CD4-positive, alpha-beta T cell treated with Interferon gamma for 1 hour (primary cell): ENCODE measurements around the gene NKIRAS2.

Source experiments
- DNase-seq: peaks from one replicate; pipeline ENCODE4 v3.0.0-alpha.2; 2020

NKIRAS2 gene

DNA sequence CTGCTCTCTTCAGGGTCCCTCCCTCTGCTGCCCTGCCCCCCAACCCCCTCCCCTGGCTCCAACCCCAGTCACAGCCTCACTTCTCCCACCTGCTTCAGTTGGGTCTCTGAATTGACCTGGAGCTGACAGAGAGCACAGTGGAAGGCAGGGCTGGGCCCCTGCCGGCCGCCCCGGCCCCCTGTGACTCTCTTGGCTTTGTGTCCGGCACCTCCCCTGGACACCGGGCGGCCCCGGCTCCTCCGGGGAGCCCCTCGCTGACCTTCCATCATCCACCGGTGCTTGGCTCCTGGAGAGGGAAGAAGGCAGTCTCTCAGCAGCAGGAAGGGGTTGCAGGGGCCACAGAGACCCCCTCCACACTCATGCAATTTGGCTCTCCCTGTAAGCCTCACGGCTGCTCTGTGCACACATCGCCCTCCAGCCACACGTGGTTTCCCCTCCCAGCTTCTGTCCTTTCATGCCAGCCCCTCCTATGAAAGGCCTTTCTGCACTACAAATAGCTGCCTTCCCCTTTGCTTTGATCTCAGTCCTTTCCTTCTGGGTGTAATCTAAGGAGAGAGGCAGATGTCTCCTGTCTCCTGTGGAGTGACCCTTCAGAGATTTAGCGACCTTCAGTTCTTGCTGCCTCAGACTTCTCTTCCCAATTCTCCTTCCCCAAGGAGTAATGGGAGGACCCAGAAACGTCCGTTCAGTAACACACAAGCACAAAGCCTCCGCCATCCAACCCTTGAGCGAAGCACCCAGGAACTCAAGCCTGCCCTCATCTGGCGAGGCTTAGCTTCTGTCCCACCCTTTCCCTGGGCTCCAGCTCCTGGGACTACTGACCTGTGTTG, 8.3 kb downstream of the NKIRAS2 start:
- DNase-seq: no peak

GRCh38 chr17:42028791-42029127, 8.9 kb downstream of the NKIRAS2 start:
- no peak for DNase-seq

DNA sequence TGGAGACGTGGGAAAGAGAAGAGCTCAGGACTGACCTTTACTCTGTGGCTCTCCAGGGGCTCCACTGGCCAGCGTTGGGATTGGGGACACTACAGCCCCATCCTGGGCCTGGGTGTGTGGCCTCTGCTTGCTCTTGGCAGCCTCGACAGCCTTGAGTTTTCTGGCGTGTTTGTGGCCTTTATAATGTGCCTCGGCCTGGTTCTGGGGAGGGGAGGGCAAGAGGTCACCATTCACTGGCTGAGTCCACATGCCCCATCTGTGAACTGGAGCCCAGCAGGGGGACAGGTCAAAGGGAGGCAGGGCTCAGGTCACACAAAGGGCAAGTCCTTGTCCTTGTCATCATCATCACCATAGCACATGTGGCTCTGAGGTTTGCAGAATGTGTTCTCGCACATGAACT, 11.7 kb downstream of the NKIRAS2 start:
- no peak for DNase-seq

GRCh38 chr17:42034059-42034458, 14.2 kb downstream of the NKIRAS2 start:
- no peak for DNase-seq

- DNase-seq: no peak
These were observed 18.5 kb downstream of the NKIRAS2 start for GRCh38 chr17:42038221-42038973.

GRCh38 chr17:42039794-42040763, 20.2 kb downstream of the NKIRAS2 start:
- DNase-seq: no peak

GRCh38 chr17:42040818-42041217, 20.9 kb downstream of the NKIRAS2 start:
- no peak for DNase-seq

DNA sequence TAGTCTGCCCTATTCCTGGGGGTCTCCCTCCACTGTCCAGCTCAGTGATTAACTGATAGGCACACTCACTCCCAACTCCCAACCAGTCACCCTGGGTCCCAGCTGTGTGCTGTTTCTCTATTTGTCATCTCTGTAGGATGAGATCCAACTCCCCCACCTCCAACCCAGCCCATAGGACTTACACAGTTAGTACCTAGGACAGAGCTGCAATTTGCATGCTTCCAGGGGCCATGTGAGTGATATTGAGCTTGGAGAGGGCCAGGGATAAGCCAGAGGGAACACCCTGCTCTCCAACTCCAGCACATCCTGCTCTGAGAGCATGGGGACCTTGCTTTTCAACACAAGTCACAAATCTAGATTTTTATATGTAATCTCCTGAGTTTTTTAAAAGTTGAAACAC, 21.7 kb downstream of the NKIRAS2 start:
- DNase-seq: no peak

DNA sequence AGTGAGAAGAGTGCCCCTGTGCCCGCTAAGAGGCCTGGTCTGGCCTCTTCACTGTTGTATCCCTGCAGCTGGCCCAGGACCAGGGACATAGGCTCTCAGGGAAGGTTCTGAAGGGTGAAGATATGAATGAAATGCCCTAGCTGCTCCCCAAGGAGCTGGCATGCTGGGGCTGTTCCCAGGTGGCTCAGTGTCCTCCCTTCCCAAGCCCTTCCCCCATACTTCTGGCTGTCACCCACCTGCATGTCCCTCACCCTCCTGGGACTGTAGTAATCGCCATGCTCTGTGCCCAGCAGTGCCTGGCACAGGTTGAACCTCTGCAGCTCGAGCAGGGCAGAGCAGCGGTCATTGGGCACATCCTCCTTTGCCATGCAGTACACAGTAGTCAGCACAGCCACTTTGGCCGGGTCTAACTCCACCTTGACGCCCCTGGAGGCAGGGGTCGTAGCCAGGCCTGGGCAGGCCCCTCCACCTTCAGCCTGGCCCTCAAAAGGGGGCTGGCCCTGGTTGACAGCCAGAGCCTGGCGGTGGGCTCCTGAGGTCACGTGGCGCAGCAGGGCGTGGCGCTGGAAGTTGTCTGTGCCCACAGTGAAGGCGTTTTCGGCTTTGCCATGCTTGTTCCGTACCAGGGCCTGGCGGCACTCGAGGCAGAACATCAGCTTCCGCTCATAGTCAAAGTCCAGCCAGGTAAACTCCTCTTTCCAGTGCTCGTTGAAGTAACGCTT, 22.9 kb downstream of the NKIRAS2 start:
- no peak for DNase-seq

GRCh38 chr17:42045719-42046118, 25.8 kb downstream of the NKIRAS2 start:
- no peak for DNase-seq

GRCh38 chr17:42047343-42047742, 27.5 kb downstream of the NKIRAS2 start:
- DNase-seq: no peak

DNA sequence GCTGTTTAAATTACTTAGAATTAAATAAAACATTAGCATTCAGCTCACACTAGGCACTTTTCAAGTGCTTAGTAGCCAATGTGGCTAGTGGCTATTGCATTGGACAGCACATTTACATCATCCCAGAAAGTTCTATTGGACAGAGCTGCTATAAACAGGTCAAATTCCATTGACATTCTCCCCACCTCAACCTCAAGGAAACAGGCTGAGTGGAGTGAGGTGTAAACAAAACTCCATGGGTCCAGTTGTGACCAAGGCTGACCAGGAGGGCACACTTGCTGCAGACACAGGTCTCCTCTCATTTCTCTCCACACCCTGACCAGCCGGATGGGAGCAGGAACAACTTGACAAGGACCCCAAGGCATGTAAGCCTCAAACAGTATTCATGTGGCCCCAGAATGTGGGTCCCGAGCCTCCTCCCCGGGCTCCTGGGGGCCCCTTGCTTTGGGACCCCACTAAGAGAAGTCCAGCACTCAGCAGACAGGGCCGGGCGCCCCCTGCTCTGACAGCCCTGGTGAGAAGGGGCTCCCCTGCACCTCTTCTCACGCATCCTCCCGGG, 30.0 kb downstream of the NKIRAS2 start:
- no peak for DNase-seq

DNA sequence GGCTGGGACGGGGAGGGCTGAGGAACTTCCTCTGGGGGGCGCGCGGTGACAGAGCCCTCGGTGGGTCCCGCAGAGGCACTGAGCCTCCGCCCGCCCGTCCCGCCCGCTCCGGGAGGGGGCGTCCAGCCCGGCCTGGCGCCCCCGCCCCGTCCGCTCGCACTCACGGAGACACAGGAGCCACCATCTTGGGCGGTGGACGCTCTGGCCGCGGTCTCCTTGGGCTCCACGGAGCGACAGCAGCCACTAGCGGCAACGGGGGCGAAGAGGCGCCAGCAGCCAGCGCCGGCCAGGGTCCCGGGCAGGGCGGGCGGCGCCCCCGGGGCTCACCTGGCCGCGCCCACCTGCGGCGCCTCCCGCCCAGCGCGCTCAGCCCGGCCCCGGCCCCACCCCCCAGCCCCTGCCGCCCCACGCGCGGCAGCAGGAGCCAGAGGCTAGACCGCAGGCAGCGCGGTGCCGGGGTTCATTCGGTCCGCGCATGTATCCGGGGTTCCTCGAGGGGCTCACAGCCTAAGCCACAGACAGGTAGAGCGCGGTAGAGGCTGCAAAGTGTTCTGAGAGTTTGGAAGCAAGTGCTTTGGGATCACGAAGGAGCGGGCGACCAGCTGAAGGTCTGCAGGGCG, 30.6 kb downstream of the NKIRAS2 start, which contains the start of gene C17orf113:
Gene C17orf113, minus strand, starts transcription at position 209 of the 620 bp plus-strand sequence. CDS start 7,225 bp downstream, outside the sequence.
- DNase-seq: peak; percentile 46

DNA sequence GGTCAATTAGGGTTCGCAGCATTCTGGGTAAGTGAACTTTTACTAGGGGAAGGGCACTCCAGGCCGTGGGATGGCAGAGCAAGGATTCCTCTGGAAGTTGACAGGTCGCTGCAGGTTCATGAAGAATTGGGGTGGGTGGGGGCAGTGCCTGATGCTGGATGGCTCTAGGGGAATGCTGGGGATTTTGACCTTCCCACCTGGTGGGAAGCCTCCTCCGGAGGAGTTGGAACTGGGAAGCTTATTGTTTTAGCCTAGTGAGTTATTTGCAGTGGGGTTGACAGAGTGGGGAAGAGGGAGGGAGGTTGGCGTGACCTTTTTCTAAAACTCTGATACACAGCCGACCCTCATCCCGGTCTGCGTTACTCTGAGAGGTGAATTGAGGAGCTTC, 31.1 kb downstream of the NKIRAS2 start:
- DNase-seq: no peak

DNA sequence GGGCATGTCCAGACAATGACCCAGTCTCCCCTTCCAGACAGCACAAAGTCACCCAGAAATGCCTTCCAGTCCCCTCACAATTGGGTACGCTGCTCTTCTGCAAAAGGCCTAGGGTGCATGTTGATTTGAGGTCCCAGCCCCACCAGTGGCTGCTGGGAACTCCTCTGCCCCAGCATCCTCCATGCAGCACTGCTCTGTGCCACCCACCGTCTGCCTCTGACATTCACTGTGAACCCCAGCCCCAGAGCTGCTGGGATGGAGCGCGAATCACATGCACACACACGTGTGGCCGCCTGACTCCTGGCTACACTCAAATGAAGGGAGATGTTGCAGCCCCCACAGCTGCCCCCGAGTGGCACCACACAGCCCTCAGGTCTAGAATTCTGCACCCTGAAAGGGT, 31.8 kb downstream of the NKIRAS2 start:
- no peak for DNase-seq

DNA sequence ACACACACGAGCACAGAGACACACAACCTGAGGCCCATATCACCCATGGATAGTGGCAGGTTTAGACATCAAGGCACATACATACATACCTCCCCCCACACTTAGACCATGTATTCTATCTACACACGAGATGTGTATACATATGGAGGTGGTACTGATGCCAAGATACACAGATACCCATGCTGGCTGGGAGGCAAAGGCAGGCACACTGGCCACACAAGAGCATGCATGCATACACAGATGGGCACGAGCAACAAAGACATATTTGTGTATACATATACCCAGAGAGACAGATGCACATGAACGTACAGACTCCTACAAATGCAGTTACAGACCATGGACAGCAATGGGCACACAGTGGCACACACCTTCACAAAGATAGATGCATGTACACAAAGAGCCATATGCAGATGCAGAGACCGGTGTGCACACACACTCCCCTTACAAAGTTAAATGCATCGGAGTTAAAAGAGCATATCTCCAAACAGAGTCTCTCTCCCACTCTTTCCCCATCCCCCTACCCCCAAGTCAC, 32.5 kb downstream of the NKIRAS2 start:
- no peak for DNase-seq

- DNase-seq: no peak
These were observed 34.0 kb downstream of the NKIRAS2 start for GRCh38 chr17:42053731-42054500.

DNA sequence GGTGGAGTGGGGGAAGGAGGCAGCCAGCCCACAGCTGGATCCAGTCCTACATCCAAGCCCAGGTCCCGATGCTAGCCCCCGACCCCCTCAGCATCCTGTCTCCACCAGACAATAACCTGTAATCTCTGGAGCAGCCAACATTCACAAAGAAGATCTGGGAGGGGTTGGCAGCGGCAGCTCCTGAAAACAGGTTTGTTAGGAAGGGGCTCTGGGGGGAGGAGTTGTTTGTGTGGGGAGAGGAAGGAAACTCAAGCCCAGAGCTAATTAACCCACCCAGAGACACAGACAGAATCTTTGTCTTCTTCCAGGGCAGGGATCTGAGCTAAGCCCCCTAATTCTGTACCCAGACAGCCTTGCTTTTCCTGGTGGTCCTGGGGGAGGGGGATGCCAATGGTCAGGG, 35.1 kb downstream of the NKIRAS2 start:
- no peak for DNase-seq

GRCh38 chr17:42055496-42055895, 35.6 kb downstream of the NKIRAS2 start:
- DNase-seq: no peak

- DNase-seq: no peak
These were observed 36.7 kb downstream of the NKIRAS2 start for GRCh38 chr17:42056635-42057034.

DNA sequence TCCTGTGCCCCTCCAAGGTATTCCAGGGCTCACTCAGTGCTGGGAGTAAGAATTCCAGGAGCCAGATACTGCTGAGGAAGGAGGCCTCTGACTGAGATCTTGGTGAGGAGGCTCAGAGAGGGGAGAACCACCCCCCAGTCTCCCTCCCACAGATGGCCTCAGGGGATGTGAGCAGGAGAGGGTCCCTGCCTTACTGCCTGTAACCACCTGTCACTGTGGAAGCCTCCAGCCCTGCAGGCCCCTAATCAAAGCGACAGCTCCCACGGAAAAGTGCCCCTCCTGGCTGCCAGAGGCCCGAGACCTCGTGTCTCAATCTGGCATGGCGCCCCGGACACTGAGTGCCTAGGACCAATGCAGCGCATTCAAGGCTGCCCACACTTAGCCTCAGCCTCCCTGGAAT, 38.2 kb downstream of the NKIRAS2 start:
- DNase-seq: no peak
